Measurements from ENCODE around the gene IDE. TPM values are rescaled to one million over a fixed set of nuclear protein-coding genes. Genes with fewer than 3 reads are reported as not detected.

IDE gene
- total RNA-seq, 2 donors from 2014 or later: 23.7 to 38.0 TPM

DNA sequence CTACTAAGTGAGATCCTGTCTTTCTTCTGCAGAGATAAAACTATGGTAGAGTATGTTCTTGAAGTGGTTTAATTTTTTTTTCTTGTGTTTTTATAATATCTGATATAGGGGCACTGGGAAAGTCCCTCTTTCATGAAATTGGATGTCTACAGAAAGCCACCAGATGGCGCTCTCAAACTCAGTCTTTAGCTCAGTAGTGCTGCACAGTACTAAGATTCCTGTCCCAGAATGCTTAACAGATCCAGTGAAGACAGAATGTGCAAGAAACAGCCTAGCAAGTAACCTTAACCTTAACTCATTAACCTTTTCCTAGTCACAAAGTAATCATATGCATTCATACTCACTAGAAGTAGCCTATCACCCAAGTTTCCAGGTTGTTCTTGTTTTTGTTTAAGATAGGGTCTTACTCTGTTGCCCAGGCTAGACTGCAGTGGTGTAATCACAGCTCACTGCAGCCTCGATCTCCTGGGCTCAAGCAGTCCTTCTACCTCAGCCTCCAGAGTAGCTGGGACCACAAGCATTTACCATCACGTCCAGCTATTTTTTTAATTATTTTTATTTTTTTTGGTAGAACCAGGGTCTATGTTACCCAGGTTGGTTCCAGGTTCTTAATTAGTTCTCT is 56.7 kb downstream of the IDE start:
- TF ChIP-seq, protein P1, sequence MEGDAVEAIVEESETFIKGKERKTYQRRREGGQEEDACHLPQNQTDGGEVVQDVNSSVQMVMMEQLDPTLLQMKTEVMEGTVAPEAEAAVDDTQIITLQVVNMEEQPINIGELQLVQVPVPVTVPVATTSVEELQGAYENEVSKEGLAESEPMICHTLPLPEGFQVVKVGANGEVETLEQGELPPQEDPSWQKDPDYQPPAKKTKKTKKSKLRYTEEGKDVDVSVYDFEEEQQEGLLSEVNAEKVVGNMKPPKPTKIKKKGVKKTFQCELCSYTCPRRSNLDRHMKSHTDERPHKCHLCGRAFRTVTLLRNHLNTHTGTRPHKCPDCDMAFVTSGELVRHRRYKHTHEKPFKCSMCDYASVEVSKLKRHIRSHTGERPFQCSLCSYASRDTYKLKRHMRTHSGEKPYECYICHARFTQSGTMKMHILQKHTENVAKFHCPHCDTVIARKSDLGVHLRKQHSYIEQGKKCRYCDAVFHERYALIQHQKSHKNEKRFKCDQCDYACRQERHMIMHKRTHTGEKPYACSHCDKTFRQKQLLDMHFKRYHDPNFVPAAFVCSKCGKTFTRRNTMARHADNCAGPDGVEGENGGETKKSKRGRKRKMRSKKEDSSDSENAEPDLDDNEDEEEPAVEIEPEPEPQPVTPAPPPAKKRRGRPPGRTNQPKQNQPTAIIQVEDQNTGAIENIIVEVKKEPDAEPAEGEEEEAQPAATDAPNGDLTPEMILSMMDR (IDR thresholded peaks at IDR 0.05): peak; percentile 63 to 83 (median 78)
- peak; percentile 54 for TF ChIP-seq POLR2AphosphoS5 (IDR thresholded peaks at IDR 0.05)
- TF ChIP-seq POLR2A (IDR thresholded peaks at IDR 0.05): no peak

DNA sequence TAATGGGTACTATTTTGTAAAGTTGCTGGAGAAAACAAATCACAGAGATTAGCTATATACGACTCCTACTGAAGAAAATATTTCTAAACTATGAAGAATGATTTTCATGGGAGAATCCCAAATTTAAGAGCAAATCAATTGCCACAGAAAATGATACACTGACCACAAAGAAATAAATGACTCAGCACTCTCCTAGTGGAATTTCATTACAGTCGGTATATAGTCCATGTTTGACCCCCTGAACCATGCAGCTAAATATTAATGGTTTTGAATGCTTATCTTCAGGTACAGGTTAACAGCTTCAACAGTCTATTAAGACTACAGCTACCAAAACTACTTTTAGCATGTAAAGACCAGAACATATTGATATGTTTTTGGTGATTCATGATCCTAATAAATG is 65.0 kb downstream of the IDE start:
- intact Hi-C loops (cut with DNase I): no loop called here
- no peaks in the 10 kb centered on the region for H3K9me3 ChIP-seq
- no peaks in the 10 kb centered on the region for H3K27me3 ChIP-seq (replicated peaks; ENCODE audit: insufficient read depth)
- DNase-seq (ENCODE audit: low spot score): no peak
- H3K36me3 ChIP-seq: peaks cover 0 to 2% of the 10 kb centered on the region in 2 donors
- H3K4me1 ChIP-seq (replicated peaks): no peaks in the 10 kb centered on the region
- TF ChIP-seq, protein P1 (IDR thresholded peaks at IDR 0.05): no peak
- TF ChIP-seq POLR2A (IDR thresholded peaks at IDR 0.05) (no peak), POLR2AphosphoS5 (IDR thresholded peaks at IDR 0.05) (no peak)
- no peak overlapping the region for H3K27ac ChIP-seq
- WGBS: 85% methylated on average over 2 of the region's 2 CpGs
- no peak overlapping the region for H3K4me3 ChIP-seq

More for the DNA sequence above, 56.7 kb downstream of the IDE start:
- no peaks in the 10 kb centered on the region for H3K27me3 ChIP-seq (replicated peaks; ENCODE audit: insufficient read depth)
- DNase-seq (ENCODE audit: low spot score): peak; percentile 69
- H3K27ac ChIP-seq: no peak overlapping the region
- intact Hi-C loops (cut with DNase I): loop anchor here (2.0 to 5.0 kb wide), 2 partner anchors 58 to 360 kb away; partner anchors contain the start of gene IDE
- 59% methylated on average over 3 of the region's 3 CpGs for WGBS
- H3K4me3 ChIP-seq: no peak overlapping the region
- H3K36me3 ChIP-seq: no peaks in the 10 kb centered on the region
- no peaks in the 10 kb centered on the region for H3K9me3 ChIP-seq
- H3K4me1 ChIP-seq (replicated peaks): no peaks in the 10 kb centered on the region

DNA sequence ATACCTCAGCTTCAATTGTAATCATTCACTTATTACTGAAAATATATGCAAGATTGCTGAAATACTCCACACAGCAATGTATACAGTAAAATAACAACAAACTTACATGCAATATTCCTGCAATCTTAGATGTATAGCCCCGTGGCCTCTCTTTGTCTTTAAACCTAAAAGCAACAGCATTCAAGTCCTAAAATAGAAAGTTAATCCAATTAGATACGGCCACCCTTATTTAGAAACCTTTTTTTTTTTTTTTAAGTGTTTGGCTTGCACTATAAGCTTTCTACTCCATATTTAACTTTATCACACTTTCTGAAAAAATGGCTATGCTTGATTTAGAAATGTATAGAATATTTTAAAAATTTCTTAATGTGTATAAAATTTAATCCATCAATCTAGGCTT is 67.6 kb downstream of the IDE start:
- H3K9me3 ChIP-seq: no peaks in the 10 kb centered on the region
- no peaks in the 10 kb centered on the region for H3K27me3 ChIP-seq (replicated peaks; ENCODE audit: insufficient read depth)
- no peak for DNase-seq (ENCODE audit: low spot score)
- TF ChIP-seq POLR2AphosphoS5 (IDR thresholded peaks at IDR 0.05) (no peak), POLR2A (IDR thresholded peaks at IDR 0.05) (no peak)
- TF ChIP-seq, protein P1 (IDR thresholded peaks at IDR 0.05): no peak
- WGBS: 88% methylated on average over 2 of the region's 2 CpGs
- intact Hi-C loops (cut with DNase I): no loop called here
- H3K4me1 ChIP-seq (replicated peaks): no peaks in the 10 kb centered on the region
- no peak overlapping the region for H3K4me3 ChIP-seq
- H3K36me3 ChIP-seq: peaks cover 0 to 2% of the 10 kb centered on the region in 2 donors
- H3K27ac ChIP-seq: no peak overlapping the region

DNA sequence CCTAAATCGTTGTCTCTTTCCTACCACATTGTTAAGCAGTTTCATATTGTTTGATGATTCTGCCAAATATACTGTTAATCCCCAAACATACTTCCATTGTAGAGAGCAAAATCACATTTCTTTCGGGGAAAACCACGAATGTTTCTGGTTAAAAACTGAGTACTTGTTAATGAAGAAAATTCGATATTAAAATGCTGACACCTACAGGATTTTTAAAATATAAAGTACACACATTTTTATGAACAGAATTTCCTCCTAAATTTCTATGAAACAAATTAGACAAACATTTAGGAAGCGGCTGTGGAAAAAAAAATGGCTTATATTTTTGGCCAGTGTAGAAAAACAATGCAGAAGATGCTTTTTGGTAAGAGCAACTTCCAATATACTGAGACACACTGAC is 68.8 kb downstream of the IDE start:
- H3K36me3 ChIP-seq: peaks cover 0 to 2% of the 10 kb centered on the region in 2 donors
- 89% methylated on average over 5 of the region's 5 CpGs for WGBS
- H3K4me3 ChIP-seq: no peak overlapping the region
- H3K27ac ChIP-seq: no peak overlapping the region
- H3K9me3 ChIP-seq: no peaks in the 10 kb centered on the region
- DNase-seq (ENCODE audit: low spot score): no peak
- TF ChIP-seq, protein P1 (IDR thresholded peaks at IDR 0.05): no peak
- no peaks in the 10 kb centered on the region for H3K4me1 ChIP-seq (replicated peaks)
- H3K27me3 ChIP-seq (replicated peaks; ENCODE audit: insufficient read depth): no peaks in the 10 kb centered on the region
- intact Hi-C loops (cut with DNase I): no loop called here

DNA sequence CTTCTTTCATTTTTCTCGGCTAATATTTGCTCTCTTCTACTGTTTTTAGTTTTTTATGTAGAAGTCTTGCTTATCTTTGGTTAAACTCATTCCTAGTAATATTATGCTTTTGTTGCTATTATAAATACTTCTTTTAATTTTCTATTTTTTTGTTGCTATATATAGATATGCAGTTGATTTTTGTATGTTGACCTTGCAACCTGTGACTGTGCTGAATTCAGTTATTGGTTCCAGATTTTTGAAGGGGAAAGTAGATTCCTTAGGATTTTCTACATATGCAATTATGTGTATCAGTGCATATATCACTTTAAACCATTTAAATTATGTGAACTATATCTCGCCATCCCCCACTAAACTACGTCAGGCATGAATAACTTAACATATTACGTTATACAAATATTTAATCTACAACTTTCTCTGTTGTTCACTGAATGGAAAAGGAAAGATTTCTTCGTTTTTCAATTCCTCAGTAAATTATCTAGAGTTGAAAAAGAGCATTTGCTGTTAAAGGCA is 71.5 kb downstream of the IDE start:
- no peak for DNase-seq (ENCODE audit: low spot score)
- Histone ChIP-seq H3K9me3 (no peaks in the 10 kb centered on the region), H3K36me3 (no peaks in the 10 kb centered on the region), H3K4me3 (no peak overlapping the region), H3K27me3 (replicated peaks; ENCODE audit: insufficient read depth) (no peaks in the 10 kb centered on the region), H3K27ac (no peak overlapping the region), H3K4me1 (replicated peaks) (no peaks in the 10 kb centered on the region)
- WGBS: 91% methylated on average over 5 of the region's 5 CpGs
- intact Hi-C loops (cut with DNase I): no loop called here
- TF ChIP-seq POLR2A (IDR thresholded peaks at IDR 0.05) (no peak), POLR2AphosphoS5 (IDR thresholded peaks at IDR 0.05) (no peak)
- TF ChIP-seq, protein P1 (IDR thresholded peaks at IDR 0.05): no peak

Data from prostate gland (tissue), 2 donors.